NCI-H446 (cell line): Measurements from ENCODE around the gene NBAS.
"Not testable (repeated sequence)": the region's sequence is repeated elsewhere in the genome, so short reads cannot be mapped to it uniquely, and the experiment has no call there.

Source experiments
- DNase-seq, 2 experiments: peaks; one replicate each; lab custom pipeline; 2025; lab: John Stamatoyannopoulos, UW

The NBAS gene

GRCh38 chr2:15460112-15460620, 101.0 kb downstream of the NBAS start:
- DNase-seq, result no peak

GRCh38 chr2:15458277-15458676, 102.9 kb downstream of the NBAS start:
- no peak for DNase-seq

GRCh38 chr2:15457868-15458267, 103.3 kb downstream of the NBAS start:
- no peak for DNase-seq

GRCh38 chr2:15456352-15456751, 104.8 kb downstream of the NBAS start:
- no peak for DNase-seq

GRCh38 chr2:15450808-15451207, 110.3 kb downstream of the NBAS start:
- DNase-seq, result no peak

GRCh38 chr2:15449556-15450236, 111.4 kb downstream of the NBAS start:
- no peak for DNase-seq

- DNase-seq, result no peak
Measured at GRCh38 chr2:15448250-15448839, 112.8 kb downstream of the NBAS start.

GRCh38 chr2:15447381-15447780, 113.8 kb downstream of the NBAS start:
- DNase-seq, result no peak

- DNase-seq, result no peak
Measured at GRCh38 chr2:15446961-15447360, 114.2 kb downstream of the NBAS start.

GRCh38 chr2:15445891-15446562, 115.1 kb downstream of the NBAS start:
- DNase-seq, result no peak

GRCh38 chr2:15439768-15440524, 121.2 kb downstream of the NBAS start:
- DNase-seq, result not testable (repeated sequence)

- not testable (repeated sequence) for DNase-seq
Measured at GRCh38 chr2:15439366-15439765, 121.8 kb downstream of the NBAS start.

- no peak for DNase-seq
Measured at GRCh38 chr2:15436195-15436594, 124.9 kb downstream of the NBAS start.

GRCh38 chr2:15435474-15435873, 125.7 kb downstream of the NBAS start:
- no peak for DNase-seq

GRCh38 chr2:15432642-15433256, 128.4 kb downstream of the NBAS start:
- DNase-seq, result no peak

GRCh38 chr2:15429032-15429431, 132.1 kb downstream of the NBAS start:
- no peak for DNase-seq

- DNase-seq, result no peak
Measured at GRCh38 chr2:15427987-15428386, 133.1 kb downstream of the NBAS start.

- no peak for DNase-seq
Measured at GRCh38 chr2:15426606-15427005, 134.5 kb downstream of the NBAS start.

- no peak for DNase-seq
Measured at GRCh38 chr2:15425712-15426111, 135.4 kb downstream of the NBAS start.

GRCh38 chr2:15421753-15422152, 139.4 kb downstream of the NBAS start:
- no peak for DNase-seq

- no peak for DNase-seq
Measured at GRCh38 chr2:15415748-15416147, 145.4 kb downstream of the NBAS start.

GRCh38 chr2:15412779-15413178, 148.4 kb downstream of the NBAS start:
- DNase-seq, result no peak
